SU-DHL-6 (cell line): ENCODE data around the gene TXNRD1.

Experiments
- EZH2phosphoT487 ChIP-seq: fragments of 200-600 bp; sonication (generic), shearing (Covaris generic); conservative IDR thresholded peaks from 2 replicates; pipeline ENCODE4 v1.6.1; 2018; ENCODE audit warnings: mild to moderate bottlenecking, antibody characterized with exemption, low read length, moderate library complexity, mixed read lengths
- TF ChIP-seq, protein P1 (sequence below): fragments of 200-600 bp; sonication (generic); IDR thresholded peaks from one replicate; pipeline ENCODE4 v1.5.1; 2017; ENCODE audit warnings: antibody characterized with exemption, mild to moderate bottlenecking, low read length, moderate library complexity; ENCODE audit not compliant: insufficient read depth, poor library complexity, severe bottlenecking

DNA sequence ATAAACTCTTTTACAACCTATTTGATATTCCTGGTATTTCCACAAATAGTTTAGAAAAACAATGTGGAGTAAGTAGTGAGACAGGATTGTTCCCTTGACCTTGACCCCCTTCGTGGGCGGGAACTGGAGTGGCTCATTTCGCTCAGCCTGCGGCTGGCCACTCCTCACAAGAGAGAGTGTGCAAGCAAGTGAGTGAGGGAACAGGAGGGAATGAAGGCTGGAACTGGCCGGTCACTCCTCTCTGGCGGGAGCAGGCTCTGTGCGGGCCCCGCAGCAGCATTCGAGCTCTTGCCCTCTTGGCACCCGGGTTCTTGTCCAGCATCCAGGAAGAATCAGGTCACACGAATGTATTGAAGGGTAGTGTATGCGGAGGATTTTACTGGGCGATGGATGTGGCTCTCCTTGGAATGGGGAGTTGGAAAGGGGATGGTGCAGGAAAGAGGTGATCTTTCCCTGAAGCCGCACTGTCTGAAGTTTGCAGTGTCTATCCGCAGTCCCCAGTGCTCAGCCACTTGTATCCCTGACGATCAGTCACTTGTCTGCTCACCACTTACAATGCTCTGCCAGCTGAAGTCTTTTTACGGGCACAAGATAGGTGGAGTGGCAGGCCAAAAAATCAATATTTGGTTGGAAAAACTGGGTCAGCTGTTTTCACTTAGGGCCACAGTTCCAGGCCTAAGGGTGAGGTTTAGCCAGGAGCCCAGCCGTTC, 28.0 kb upstream of the TXNRD1 start:
- TF ChIP-seq, protein P1, sequence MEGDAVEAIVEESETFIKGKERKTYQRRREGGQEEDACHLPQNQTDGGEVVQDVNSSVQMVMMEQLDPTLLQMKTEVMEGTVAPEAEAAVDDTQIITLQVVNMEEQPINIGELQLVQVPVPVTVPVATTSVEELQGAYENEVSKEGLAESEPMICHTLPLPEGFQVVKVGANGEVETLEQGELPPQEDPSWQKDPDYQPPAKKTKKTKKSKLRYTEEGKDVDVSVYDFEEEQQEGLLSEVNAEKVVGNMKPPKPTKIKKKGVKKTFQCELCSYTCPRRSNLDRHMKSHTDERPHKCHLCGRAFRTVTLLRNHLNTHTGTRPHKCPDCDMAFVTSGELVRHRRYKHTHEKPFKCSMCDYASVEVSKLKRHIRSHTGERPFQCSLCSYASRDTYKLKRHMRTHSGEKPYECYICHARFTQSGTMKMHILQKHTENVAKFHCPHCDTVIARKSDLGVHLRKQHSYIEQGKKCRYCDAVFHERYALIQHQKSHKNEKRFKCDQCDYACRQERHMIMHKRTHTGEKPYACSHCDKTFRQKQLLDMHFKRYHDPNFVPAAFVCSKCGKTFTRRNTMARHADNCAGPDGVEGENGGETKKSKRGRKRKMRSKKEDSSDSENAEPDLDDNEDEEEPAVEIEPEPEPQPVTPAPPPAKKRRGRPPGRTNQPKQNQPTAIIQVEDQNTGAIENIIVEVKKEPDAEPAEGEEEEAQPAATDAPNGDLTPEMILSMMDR = no peak
- TF ChIP-seq EZH2phosphoT487 = no peak
